SU-DHL-6 (cell line): ENCODE measurements around the gene ISCA1.

Source experiments
- H2AFZ ChIP-seq: fragments of 200-600 bp; sonication (generic); 2 replicates; pipeline ENCODE4 v1.6.1; 2014; ENCODE audit warnings: low read depth, mild to moderate bottlenecking, moderate library complexity, mixed read lengths, antibody characterized with exemption, low read length; ENCODE audit not compliant: severe bottlenecking
- H3F3A ChIP-seq: fragments of 200-600 bp; shearing (Covaris generic); 2 replicates; pipeline ENCODE4 v1.6.0; 2016; ENCODE audit warnings: antibody characterized with exemption, mild to moderate bottlenecking; ENCODE audit not compliant: insufficient read depth
- H3K27ac ChIP-seq: fragments of 200-600 bp; sonication (generic); 2 replicates; pipeline ENCODE4 v1.5.1; 2016; ENCODE audit warnings: low read depth, mild to moderate bottlenecking, low read length, moderate library complexity, mixed read lengths
- H3K27me3 ChIP-seq: fragments of 200-600 bp; sonication (generic), shearing (Covaris generic); 2 replicates; pipeline ENCODE4 v1.6.0; 2014; ENCODE audit warnings: mild to moderate bottlenecking, low read length
- H3K36me3 ChIP-seq: fragments of 200-600 bp; sonication (generic); 2 replicates; pipeline ENCODE4 v1.6.1; 2014; ENCODE audit warnings: mild to moderate bottlenecking, low read length, mixed read lengths
- H3K4me2 ChIP-seq: fragments of 300-600, 200-600 bp; shearing (Covaris generic), sonication (generic); 2 replicates; pipeline ENCODE4 v1.6.0; 2014; ENCODE audit warnings: low read length, low read depth, mild to moderate bottlenecking; ENCODE audit not compliant: poor library complexity, severe bottlenecking
- H3K4me3 ChIP-seq: fragments of 200-600 bp; sonication (generic); 2 replicates; pipeline ENCODE4 v1.5.1; 2014; ENCODE audit warnings: antibody characterized with exemption, low read length, mild to moderate bottlenecking, mixed read lengths; ENCODE audit not compliant: insufficient read depth, poor library complexity, severe bottlenecking
- H3K79me2 ChIP-seq: fragments of 200-600 bp; sonication (generic); 2 replicates; pipeline ENCODE4 v1.6.1; 2014; ENCODE audit warnings: mild to moderate bottlenecking, low read length, moderate library complexity; ENCODE audit not compliant: insufficient read depth
- H3K9ac ChIP-seq: fragments of 200-600 bp; sonication (generic); 2 replicates; pipeline ENCODE4 v1.7.0; 2014; ENCODE audit warnings: mild to moderate bottlenecking, low read length
- H3K9me2 ChIP-seq: fragments of 200-600 bp; sonication (generic); replicated peaks from 2 replicates; pipeline ENCODE4 v1.6.1; 2014; ENCODE audit warnings: low read length; ENCODE audit not compliant: insufficient read depth
- H3K9me3 ChIP-seq: fragments of 200-600 bp; sonication (generic); 2 replicates; pipeline ENCODE4 v1.6.1; 2014; ENCODE audit warnings: low read length, mixed read lengths; ENCODE audit not compliant: insufficient read depth
- H4K20me1 ChIP-seq: fragments of 200-600 bp; sonication (generic); 2 replicates; pipeline ENCODE4 v1.6.1; 2014; ENCODE audit warnings: low read depth, mild to moderate bottlenecking, antibody characterized with exemption, low read length, moderate library complexity, mixed read lengths
- CTCF ChIP-seq: fragments of 200-600 bp; sonication (generic); IDR thresholded peaks from one replicate; pipeline ENCODE4 v1.5.1; 2017; ENCODE audit warnings: antibody characterized with exemption, mild to moderate bottlenecking, low read length, moderate library complexity; ENCODE audit not compliant: insufficient read depth, poor library complexity, severe bottlenecking
- EZH2phosphoT487 ChIP-seq: fragments of 200-600 bp; sonication (generic), shearing (Covaris generic); conservative IDR thresholded peaks from 2 replicates; pipeline ENCODE4 v1.6.1; 2018; ENCODE audit warnings: mild to moderate bottlenecking, antibody characterized with exemption, low read length, moderate library complexity, mixed read lengths

The ISCA1 gene

GRCh38 chr9:86322973-86323644 is 40.8 kb upstream of the ISCA1 start:
- H3K9me2 ChIP-seq: no peaks in the 10 kb centered on the region
- no peaks in the 10 kb centered on the region for H3K27me3 ChIP-seq
- H3K4me2 ChIP-seq: no peak overlapping the region
- H3K4me3 ChIP-seq: no peak overlapping the region
- H3K36me3 ChIP-seq: peaks cover 61% of the 10 kb centered on the region
- TF ChIP-seq EZH2phosphoT487 (no peak), CTCF (no peak)
- H3K9me3 ChIP-seq: no peaks in the 10 kb centered on the region
- H3F3A ChIP-seq: 0 out of 2 replicates have a peak, but pooled peaks cover 5% of the 10 kb centered on the region
- no peak overlapping the region for H2AFZ ChIP-seq
- H3K27ac ChIP-seq: no peak overlapping the region
- H3K79me2 ChIP-seq: no peaks in the 10 kb centered on the region
- no peaks in the 10 kb centered on the region for H4K20me1 ChIP-seq
- no peak overlapping the region for H3K9ac ChIP-seq

DNA sequence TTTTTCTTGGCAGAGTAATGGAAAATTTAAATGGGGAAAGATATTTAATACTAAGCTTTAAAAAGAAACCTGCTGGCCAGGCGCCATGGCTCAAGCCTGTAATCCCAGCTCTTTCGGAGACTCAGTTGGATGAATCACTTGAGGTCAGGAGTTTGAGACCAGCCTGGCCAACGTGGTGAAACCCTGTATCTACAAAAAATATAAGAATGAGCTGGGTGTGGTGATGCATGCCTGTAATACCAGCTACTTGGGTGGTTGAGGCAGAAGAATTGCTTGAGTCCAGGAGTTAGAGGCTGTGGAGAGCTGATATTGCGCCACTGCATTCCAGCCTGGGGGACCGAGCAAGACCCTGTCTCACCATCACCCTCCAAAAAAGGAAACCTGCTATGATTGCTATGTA is 39.0 kb upstream of the ISCA1 start:
- Histone ChIP-seq H3K4me2 (no peak overlapping the region), H2AFZ (no peak overlapping the region), H3K27me3 (no peaks in the 10 kb centered on the region), H3K9me3 (no peaks in the 10 kb centered on the region), H3K9ac (no peak overlapping the region), H3K9me2 (no peaks in the 10 kb centered on the region), H3K4me3 (no peak overlapping the region), H4K20me1 (no peaks in the 10 kb centered on the region), H3K27ac (no peak overlapping the region), H3F3A (0 out of 2 replicates have a peak, but pooled peaks cover 5% of the 10 kb centered on the region), H3K36me3 (peaks cover 69% of the 10 kb centered on the region), H3K79me2 (no peaks in the 10 kb centered on the region)
- TF ChIP-seq EZH2phosphoT487: no peak
- TF ChIP-seq CTCF: no peak

DNA sequence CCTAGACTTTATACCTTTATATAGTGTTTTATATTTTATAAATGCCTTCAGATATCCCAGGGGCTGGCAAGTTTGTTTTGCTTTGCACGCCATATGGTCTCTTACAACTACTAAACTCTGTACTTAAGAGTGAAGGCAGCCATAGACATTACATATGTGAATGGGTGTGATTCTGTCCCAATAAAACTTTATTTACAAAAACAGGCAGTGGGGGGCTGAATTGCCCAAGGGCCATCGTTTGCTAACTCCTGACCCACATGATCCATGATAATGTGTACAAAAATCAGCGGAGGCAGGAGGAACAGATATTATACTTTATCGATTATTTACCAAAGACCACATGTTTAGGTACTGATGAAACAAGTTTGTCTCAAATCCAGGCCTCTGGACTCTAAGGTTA is 35.8 kb upstream of the ISCA1 start:
- Histone ChIP-seq H4K20me1 (no peaks in the 10 kb centered on the region), H3K27ac (no peak overlapping the region), H3K9me2 (no peaks in the 10 kb centered on the region), H3K9ac (no peak overlapping the region), H3K36me3 (peaks cover 77% of the 10 kb centered on the region), H3K9me3 (no peaks in the 10 kb centered on the region), H3K27me3 (no peaks in the 10 kb centered on the region), H2AFZ (no peak overlapping the region), H3K4me3 (no peak overlapping the region), H3K4me2 (no peak overlapping the region), H3K79me2 (no peaks in the 10 kb centered on the region), H3F3A (no peaks in the 10 kb centered on the region)
- TF ChIP-seq EZH2phosphoT487 (no peak), CTCF (no peak)
